GM18867 (cell line): ENCODE results near the gene DNMT3L.
"Not testable (repeated sequence)": the region's sequence is repeated elsewhere in the genome, so short reads cannot be mapped to it uniquely, and the experiment has no call there.

Source experiments
- ATAC-seq: cut with Tn5 transposase; IDR thresholded peaks from one replicate; pipeline ENCODE4 v1.9.1; 2021; ENCODE audit warnings: mild to moderate bottlenecking, moderate library complexity; ENCODE audit not compliant: unreplicated experiment

The DNMT3L gene

DNA sequence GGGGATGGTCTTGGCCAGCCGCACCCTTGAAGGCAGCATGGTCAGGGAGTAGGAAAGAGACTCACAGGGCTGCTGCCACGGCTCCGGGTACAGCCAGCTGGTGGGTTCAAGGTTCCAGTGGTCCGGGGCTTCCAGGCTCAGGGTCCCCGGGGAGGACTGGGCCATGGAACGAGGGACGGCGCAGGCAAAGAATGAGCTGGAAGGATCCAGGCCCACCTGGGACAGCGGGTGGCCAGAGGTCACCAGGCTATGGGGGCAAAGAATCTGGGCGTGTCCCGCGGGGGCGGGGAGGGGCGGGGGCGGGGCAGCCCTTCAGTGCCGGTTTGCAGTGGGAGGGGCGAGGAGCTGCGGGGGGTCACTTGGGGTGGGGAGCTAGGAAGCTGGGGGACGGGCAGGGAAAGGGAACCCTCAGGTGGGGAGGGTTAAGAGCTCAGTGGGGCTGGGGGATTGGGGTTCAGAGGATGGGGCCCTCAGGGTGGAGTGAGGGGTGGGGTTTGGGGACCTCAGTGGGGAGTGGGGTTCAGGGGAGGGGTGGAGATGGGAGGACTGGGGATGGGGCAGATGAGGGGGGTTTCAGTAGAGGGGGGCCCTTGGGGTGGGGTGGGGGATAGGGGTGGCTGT lies at the start of gene DNMT3L:
Gene DNMT3L, minus strand, starts transcription at position 223 of the 621 bp plus-strand sequence. CDS start 638 bp downstream, outside the sequence.
- ATAC-seq = no peak

DNA sequence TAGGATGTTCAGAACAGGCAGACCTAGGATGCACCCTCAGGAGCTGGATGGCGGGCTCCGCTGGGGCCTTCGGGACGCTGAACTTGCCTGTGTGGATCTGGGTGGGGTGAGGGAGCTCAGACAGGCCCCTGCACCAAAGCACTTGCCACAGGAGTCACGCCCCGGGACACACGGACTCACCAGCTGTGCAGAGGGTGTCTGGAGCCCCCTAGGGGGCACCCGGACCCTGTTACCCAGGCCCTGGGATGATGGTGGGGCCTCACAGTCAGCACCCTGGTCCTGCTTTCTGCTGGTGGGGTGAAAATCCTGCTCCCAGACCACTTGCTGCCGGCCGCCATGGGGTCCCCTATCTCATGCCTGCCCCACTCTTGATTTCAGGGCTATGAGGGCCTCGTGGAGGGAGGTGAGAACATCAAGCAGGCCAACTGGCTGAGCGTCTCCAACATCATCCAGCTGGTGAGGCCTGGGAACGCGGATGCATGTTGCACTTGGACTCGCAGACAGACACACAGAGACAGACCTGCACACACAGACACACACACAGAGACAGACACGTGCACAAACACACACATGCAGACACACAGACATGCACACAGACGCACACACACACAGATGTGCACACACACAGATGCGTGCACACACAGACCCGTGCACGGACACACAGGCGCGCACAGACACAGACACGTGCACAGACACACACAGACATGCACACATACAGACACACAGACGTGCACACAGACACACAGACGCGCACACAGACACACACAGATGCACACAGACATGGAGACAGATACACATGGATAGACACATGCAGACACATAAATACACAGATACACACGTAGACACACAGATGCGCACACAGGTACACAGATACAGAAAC lies 49.2 kb upstream of the DNMT3L start:
- no peak for ATAC-seq

DNA sequence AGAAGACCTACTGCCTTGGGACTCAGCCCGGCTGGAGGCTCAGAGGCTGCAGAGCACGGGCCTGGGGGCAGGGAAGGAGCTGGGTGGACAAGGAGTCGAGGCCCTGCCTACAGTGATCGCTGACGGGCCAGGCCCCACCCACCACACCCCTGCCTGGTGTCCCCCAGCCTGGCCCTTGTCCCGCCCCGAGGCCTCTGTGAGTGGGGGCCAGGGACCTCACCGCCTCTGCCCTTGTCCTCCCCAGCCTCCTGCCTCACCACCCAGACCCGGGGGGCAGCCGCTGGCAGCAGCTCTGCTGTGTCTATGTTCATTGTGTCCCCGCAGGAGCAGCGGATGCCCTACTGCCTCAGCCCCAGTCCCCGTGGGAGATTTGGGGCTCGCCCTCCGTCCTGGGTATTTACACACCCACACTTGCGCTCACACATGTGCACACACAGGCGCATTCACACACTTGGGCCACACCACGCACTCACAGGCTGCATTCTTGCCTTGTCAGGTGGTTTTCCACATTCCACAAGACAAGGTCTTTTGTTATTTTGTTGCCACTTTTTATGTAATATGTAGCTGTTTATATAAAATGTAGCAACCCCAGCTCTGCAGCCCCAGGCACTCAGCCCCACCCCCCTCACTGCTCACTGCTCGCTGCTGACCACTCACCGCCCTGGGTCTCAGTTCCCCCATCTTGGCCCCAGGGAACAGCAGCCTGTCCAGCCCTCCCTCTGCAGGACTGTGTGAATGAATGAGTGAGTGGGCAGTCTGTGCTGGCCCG lies 45.4 kb upstream of the DNMT3L start:
- ATAC-seq = no peak

DNA sequence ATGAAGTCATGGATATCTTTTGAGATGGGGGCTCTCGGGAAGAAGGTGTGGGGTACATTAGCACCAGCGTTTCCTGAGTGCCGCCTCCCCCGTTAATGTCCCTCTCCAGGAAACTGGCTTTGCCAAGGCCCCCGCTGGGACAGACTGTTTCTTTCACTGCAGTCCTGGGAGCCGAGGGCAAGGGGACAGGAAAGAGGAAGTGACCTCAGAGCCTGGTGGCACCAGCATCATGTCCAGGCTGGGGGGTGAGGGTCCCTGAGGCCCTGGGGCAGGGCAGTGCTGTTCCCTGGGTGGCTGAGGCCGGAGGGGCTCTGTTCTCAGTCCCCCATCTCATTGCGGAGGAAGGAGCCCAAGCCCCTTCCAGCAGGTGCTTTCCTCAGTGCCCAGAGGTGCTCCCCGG lies 44.0 kb upstream of the DNMT3L start:
- no peak for ATAC-seq

DNA sequence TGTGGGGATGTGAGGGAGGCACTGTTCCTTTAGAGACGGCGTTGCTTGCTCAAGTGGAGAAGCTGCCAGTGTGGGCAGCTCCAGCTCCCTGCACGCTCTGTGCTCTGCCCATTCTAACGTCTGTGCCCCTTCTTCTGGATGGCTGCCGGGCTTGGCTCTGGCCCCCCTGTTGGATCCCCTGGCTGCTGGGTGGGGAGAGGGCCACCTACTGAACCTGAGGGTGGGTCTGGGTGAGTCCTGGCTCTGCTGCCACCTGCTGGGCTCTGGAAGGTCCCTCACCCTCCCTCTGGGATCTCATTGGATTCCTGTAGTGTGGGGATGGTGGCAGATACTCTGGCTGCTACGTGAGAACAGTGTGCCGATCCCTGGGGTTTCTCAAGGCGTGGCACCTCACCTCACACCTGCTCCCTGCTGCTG lies 43.2 kb upstream of the DNMT3L start:
- ATAC-seq = no peak

DNA sequence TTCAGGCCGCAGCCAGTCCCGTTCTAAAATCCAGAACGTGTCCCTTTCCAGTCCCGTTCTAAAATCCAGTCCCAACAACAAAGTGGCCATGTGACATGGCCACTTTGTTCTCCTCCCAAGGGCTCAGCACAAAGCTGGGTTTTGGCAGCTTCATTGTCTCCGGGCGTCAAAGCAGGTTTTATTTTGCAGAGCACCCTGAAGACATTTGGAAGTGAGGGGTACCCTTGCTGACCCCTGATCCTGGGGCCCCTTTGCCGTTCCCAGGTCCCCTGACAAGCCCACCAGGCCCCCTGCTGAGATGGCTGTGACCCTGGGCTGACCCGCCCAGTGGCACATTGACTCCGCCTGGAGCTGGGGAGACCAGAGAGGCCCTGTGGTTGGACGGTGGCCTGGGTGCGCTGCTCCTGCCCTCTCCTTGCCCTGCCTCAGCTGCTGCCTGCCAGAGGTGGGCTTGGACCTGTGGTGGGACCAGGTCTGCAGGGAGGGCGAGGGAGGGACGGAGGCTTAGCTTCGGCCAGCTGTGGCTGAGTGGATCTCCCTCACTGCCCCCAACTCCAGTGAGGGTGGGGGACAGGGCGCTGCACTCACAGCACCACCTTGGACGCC lies 42.4 kb upstream of the DNMT3L start:
- no peak for ATAC-seq

DNA sequence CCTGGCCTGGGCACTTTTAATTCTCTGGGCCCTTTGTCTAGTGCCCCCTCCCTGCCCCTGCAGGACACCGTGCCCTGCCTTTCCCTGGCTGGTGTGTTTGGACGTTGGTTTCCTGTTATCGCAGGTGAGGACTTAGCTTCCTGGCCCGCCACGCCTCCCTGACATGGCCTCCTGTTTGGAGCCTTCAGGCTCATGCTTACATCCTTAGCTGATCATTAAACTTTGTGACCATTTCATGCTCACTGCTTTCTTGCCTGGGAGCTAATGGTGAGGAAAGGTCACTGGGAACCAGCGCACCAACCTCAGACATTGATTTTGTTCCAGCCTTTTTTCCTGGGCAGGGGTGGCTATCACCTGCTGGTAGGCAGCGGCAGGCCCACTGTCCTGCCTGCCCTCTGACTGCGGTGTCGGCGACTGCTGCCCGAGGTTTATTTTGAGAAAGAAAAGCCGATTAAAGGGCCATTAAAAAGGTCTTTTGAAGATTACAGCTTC lies 41.8 kb upstream of the DNMT3L start:
- no peak for ATAC-seq

DNA sequence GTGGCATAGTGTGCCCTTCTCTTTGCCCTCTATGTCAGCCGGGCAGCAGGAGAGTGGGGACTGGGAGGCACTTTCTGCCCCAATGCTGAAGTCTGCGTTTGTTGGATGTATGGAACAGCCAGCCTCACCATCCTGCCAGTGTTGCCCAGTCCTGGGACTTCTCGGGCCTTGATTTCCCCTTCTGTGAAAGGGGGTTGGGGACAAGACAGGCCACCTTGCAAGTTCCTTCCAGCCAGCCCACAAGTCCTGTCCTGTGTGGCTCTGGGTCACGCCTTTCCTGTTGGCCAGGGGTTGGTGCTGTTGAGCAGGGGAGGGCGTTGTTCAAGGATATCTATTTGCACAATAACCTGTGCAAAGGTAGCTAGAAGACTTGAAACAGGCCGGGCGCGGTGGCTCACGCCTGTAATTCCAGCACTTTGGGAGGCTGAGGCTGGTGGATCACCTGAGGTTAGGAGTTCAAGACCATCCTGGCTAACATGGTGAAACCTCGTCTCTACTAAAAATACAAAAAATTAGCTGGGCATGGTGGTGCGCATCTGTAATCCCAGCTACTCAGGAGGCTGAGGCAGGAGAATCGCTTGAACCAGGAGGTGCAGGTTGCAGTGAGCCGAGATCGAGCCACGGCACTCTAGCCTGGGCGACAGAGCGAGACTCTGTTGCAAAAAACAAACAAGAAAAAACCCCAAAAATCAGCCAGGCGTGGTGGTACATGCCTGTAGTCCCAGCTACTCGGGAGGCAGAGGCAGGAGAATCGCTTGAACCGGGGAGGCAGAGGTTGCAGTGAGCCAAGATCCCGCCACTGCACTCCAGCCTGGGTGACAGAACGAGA lies 41.1 kb upstream of the DNMT3L start:
- not testable (repeated sequence) for ATAC-seq

DNA sequence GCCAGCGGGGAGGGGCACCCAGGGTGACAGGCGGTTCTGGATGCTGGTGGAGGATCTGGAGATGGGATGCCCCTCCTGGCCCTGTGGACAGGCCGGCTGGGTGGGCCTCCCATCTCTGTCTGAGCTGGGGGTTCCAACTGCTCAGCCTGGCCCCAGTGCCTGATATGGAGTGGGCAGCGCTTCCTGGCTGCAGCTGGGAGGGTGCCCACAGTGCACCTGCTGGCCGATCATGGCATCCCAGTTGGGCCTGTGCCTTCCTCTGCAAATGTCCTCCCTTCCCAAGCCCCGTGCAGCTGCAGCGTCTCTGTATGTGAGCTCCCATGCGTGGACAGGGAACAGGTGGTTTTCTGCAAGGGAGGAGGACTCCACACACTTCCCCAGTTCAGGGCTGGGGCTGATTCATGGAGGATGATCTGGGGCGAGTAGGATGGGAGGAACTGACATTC lies 40.3 kb upstream of the DNMT3L start:
- no peak for ATAC-seq

DNA sequence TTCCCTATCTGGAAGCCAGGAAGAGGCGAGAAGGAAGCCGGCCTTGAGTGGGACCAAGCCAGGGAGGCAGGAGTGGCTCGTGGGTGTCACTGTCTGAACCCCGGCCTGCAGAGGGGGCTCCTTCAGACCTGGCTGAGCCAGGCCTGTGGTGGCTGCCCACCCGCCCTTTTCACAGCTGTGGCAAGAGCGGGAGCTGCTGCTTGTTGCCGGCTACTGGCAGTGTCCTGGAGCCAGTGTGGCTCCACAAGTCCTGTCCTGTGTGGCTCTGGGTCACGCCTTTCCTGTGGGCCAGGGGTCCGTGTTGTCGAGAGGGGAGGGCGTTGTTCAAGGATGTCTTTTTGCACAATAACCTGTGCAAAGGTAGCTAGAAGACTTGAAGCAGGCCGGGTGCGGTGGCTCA lies 39.4 kb upstream of the DNMT3L start:
- no peak for ATAC-seq

DNA sequence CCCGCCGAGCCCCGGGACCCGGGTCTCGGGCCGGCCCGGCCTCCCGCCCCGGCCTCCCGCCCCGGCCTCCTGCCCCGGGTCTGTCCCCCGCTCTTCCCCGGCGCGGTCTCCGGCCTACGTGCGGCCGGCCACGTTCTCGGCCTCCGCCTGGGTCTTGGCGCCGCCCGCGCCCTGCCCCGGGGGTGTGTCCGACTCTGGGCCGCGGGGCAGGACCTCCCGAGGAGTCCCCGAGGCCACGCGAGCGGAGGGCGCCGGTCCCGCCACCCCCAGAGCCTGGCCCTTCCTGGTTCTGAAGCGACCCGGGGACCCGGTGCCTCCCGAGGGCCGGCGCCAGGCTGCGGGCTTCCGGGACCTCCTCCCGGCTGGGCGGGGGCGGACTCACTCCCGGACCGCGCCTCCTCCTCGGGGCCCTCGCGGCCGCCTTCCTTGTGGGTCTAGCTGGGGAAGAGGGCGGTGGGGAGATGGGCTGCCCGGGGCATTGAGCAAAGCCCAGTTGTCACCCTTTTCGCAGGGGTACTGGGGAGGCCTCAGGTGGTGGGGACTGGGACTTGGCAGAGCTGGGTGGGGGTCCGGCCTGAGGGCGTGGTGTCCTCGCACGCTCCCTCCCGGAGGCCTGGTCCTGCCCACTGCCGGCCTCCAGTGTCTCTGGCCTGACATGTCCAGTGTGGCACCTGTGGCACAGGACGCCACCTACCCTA lies 38.7 kb upstream of the DNMT3L start:
- peak; percentile 38 for ATAC-seq

DNA sequence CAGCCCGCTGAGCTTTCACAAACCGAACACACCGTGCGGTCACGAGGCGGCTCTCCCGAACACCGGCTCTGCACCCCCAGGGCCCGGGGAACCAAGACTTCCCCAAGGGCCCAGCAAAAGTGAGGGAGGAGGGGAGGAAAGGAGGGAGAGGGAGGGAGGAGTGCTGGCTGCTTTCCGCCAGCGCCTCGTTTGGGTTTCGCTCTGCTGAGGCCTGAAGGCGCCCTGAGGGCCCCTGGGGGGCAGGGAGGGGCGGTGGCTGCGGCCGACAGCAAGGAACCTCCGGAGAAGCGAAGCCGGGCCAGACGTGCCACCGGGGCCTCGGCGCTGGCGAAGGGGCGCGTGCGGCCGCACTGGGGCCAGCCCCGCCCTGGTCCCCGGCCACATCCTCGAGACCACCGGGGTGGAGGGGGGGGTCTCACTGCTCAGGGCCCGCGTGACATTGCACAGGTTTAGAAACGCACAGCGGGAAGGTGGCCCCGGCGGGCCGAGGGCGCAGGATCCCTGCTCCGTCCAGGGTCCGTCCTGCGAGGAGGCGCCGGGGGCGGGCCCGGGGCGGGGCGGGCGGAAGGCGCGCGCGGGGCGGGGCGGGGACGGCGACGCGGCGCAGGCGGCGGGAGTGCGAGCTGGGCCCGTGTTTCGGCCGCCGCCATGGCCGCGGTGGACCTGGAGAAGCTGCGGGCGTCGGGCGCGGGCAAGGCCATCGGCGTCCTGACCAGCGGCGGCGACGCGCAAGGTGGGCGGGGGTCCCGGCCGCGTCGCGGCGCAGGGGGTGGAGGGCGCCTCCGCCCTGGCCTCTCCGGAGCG lies 38.0 kb upstream of the DNMT3L start, which contains the start of gene PFKL:
Gene PFKL, plus strand, starts transcription at position 596 of the 804 bp plus-strand sequence. Its CDS starts 53 bp downstream, at position 649.
- ATAC-seq = peak; percentile 62

DNA sequence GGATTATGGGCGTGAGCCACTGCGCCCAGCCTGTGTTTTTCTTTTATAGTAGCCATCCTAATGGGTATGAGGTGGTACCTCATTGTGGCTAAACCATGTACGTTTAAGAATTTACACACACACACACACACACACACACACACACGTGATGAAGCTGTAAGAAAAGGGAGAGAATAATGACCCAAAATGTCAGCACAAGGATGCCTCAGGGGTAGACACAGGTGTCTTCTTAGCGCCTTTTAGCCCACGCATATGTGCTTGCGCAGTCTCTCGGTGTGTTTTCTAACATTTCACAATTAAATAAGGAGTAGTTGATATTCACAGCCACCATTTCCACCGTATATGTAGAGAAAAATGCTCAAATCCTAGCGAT lies 37.4 kb upstream of the DNMT3L start:
- ATAC-seq = no peak

DNA sequence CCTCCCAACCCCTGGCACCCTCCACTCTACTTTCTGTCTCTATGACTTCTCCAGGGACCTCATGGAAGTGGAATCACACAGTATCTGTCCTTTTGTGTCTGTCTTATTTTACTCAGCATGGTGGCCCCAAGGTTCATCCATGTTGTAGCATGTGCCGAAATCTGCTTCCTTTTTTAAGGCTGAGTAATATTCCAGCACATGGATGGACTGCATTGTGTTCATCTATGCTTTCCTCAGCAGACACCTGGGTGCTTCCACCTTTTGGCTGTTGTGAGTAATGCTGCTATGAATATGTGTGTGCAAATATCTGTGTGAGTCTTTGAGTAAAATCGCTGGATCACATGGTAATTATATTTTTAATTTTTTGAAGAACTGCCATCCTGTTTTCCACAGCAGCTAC lies 36.6 kb upstream of the DNMT3L start:
- ATAC-seq = no peak

DNA sequence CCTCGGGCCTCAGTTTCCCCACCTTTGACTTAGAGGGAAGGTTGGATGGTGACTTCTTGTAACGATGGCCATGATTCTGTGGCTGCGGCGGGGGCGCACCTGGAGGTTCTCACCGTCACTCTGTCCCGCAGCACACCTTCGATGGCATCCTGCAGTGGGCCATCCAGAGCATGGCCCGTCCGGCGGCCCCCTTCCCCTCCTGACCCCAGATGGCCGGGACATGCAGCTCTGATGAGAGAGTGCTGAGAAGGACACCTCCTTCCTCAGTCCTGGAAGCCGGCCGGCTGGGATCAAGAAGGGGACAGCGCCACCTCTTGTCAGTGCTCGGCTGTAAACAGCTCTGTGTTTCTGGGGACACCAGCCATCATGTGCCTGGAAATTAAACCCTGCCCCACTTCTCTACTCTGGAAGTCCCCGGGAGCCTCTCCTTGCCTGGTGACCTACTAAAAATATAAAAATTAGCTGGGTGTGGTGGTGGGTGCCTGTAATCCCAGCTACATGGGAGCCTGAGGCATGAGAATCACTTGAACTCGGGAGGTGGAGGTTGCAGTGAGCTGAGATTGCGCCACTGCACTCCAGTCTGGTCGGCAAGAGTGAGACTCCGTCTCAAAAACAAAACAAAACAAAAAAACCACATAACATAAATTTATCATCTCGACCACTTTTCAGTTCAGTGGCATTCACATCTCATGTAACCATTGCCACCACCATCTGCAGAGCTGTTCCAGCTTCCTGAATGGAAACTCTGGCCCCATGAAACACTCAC lies 36.0 kb upstream of the DNMT3L start:
- ATAC-seq = no peak

DNA sequence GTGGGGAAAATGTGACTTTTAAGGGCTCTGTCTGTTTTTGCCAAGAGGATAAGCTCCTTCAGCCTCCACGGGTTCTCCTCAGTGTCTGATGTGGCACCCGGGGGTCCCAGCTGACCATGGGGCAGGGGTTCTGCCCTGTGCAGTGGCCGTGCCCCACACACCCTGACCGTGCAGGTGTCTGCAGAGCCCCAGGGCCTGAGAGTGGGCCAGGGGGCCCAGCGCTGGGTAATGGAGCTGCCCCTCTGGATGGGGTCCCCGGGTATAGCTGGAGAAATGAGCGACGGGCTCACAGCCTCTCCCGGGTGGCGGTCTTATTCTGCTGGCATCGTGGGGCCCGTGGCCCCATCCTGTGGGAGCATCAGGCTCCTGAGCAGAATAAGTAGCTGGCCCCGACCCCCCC lies 35.2 kb upstream of the DNMT3L start:
- ATAC-seq = no peak

DNA sequence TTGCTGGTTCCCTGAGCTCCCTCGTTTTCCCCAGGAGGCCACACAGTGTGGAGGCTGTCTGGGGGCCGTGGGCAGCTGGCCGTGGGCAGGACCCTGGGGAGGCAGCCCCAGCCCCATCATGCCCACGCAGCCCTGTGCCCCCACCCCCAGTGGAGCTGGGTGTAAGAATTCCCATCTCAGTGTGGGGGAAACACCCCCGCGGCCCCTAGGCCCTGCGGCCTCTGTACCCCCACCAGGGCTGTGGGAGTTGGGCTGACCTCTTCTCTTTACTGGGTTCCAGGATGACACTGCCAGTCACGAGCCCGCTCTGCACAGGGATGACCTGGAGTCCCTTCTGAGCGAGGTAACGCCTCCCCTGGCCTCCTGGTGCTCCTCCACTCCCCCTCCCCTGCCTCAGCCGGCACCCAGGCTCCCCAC lies 34.4 kb upstream of the DNMT3L start:
- ATAC-seq = no peak

DNA sequence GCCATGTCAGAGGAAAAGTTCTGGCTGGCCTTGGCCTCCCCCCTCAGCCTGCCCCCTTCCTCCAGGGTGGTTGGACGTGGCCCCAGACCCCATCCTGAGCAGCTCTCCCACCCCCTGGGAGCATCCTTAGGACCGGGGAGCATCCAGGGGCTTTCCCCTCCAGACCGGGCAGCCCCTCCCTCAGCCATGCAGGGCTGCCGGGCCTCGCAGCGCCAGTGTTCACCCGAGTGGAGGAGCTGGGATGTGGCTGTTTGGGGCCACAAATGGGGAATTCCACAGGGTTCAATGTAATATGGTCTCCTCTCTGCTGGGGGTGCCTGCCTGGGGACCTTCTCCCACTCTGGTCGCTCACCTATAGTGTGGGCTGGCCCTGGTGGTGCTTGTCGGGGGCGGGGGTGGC lies 33.9 kb upstream of the DNMT3L start:
- no peak for ATAC-seq
